Sigmoid colon (tissue), 7 donors: Measurements from ENCODE around the gene SIAH2. TPM values are rescaled to one million over a fixed set of nuclear protein-coding genes. Genes with fewer than 3 reads are reported as not detected.

Experiments
- DNase-seq: peaks from one replicate; pipeline ENCODE4 v3.0.0-alpha.2; 2019
- H3K27ac ChIP-seq, 4 donors: fragments of 200-600 bp; sonication (generic); one replicate each; pipeline ENCODE4 v1.5.1; 2016 to 2019; ENCODE audit warnings: mild to moderate bottlenecking in 1 of 4
- H3K27me3 ChIP-seq, 3 donors: fragments of 200-600 bp; sonication (generic); one replicate each; pipeline ENCODE4 v1.5.1; 2019; ENCODE audit warnings: mild to moderate bottlenecking in 1 of 3
- H3K36me3 ChIP-seq, 4 donors: fragments of 200-600 bp; sonication (generic); one replicate each; pipeline ENCODE4 v1.5.1; 2016 to 2019
- H3K4me1 ChIP-seq, 4 donors: fragments of 200-600 bp; sonication (generic); one replicate each; pipeline ENCODE4 v1.5.1; 2017 to 2019
- H3K4me3 ChIP-seq, 4 donors: fragments of 200-600 bp; sonication (generic); one replicate each; pipeline ENCODE4 v1.5.1; 2017 to 2019; ENCODE audit warnings: mild to moderate bottlenecking in 2 of 4, moderate library complexity in 1 of 4
- H3K9me3 ChIP-seq, 4 donors: fragments of 200-600 bp in 3 of 4; sonication (generic) in 3 of 4; one replicate each; pipeline versions ENCODE4 v1.5.1 to v1.6.1; 2013 to 2019
- EP300 ChIP-seq, 4 donors: sonication (generic); formaldehyde crosslinking; IDR thresholded peaks; one replicate each; pipeline ENCODE4 v1.6.1; 2017; ENCODE audit warnings: antibody characterized with exemption in 4 of 4
- POLR2A ChIP-seq, 2 donors: fragments of 450-650 bp; IDR thresholded peaks; one replicate each; pipeline ENCODE4 v1.6.1; 2016; ENCODE audit warnings: antibody characterized with exemption in 2 of 2, mild to moderate bottlenecking in 2 of 2, moderate library complexity in 2 of 2
- POLR2AphosphoS5 ChIP-seq, 4 donors: sonication (generic); formaldehyde crosslinking; IDR thresholded peaks; one replicate each; pipeline ENCODE4 v1.6.1; 2017; ENCODE audit warnings: antibody characterized with exemption in 4 of 4
- WGBS, 2 donors: extraction: QIAGEN DNeasy Blood & Tissue Kit; methylation state at CpG; one replicate each; pipeline ENCODE4 v1.1.7; 2013; 5-methylcytosine and 5-hydroxymethylcytosine counted together
- intact Hi-C: fragments of 100-400 bp; cut with DNase I; formaldehyde crosslinking; loops from one replicate; pipeline ENCODE4 v1.15.1; 2023
- polyA plus RNA-seq, 3 donors: library from polyadenylated mRNA; stranded (reverse); fragments of 200-250 nt; gene quantifications; one replicate each; pipeline ENCODE4 v1.2.3, GENCODE V29; 2013
- total RNA-seq, 4 donors: library from RNA; depleted of rRNA; stranded (reverse); fragments of >200 nt; gene quantifications; one replicate each; pipeline ENCODE4 v1.1.0, GENCODE V29; 2016
- TF ChIP-seq, protein P1 (sequence below), 4 experiments: fragments of 450-650 bp in 3 of 4; fragments of 200-600 bp in 1 of 4; IDR thresholded peaks; one replicate each; pipeline ENCODE4 v1.5.1; 2016 to 2019; ENCODE audit warnings: antibody characterized with exemption in 4 of 4, mild to moderate bottlenecking in 3 of 4, moderate library complexity in 2 of 4
- donor health status: healthy with polysubstance abuse.
- donor health status: Bipolar disorder and iron deficiency.
- donor health status: healthy.

SIAH2 gene
- total and polyA plus RNA-seq, 7 donors: 12.0 to 35.0 (median 21.2) TPM

DNA sequence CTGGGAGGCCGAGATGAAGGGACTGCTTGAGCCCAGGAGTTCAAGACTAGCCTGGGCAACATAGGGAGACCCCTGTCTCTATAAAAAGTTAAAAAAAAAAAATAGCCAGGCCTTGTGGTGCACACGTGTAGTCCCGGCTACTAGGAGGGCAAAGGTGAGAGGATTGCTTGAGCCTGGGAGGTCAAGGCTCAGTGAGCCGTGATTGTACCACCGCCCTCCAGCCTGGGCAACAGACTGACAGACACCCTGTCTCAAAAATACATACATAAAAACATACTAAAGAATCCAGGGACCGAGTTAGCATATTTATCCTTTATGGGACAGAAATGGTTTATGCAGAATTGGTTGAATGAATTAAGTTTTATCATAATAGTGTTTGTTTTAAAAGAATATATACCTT is 13.7 kb downstream of the SIAH2 start:
- H3K9me3 ChIP-seq: no peaks in the 10 kb centered on the region
- no peaks in the 10 kb centered on the region for H3K36me3 ChIP-seq
- peaks cover 0 to 58% (median 43%) of the 10 kb centered on the region in 4 donors for H3K4me1 ChIP-seq
- no peaks in the 10 kb centered on the region for H3K27me3 ChIP-seq
- no peak overlapping the region for H3K27ac ChIP-seq
- TF ChIP-seq EP300 (IDR thresholded peaks at IDR 0.05) (no peak), POLR2AphosphoS5 (IDR thresholded peaks at IDR 0.05) (no peak), POLR2A (IDR thresholded peaks at IDR 0.05) (no peak)
- TF ChIP-seq, protein P1, sequence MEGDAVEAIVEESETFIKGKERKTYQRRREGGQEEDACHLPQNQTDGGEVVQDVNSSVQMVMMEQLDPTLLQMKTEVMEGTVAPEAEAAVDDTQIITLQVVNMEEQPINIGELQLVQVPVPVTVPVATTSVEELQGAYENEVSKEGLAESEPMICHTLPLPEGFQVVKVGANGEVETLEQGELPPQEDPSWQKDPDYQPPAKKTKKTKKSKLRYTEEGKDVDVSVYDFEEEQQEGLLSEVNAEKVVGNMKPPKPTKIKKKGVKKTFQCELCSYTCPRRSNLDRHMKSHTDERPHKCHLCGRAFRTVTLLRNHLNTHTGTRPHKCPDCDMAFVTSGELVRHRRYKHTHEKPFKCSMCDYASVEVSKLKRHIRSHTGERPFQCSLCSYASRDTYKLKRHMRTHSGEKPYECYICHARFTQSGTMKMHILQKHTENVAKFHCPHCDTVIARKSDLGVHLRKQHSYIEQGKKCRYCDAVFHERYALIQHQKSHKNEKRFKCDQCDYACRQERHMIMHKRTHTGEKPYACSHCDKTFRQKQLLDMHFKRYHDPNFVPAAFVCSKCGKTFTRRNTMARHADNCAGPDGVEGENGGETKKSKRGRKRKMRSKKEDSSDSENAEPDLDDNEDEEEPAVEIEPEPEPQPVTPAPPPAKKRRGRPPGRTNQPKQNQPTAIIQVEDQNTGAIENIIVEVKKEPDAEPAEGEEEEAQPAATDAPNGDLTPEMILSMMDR (IDR thresholded peaks at IDR 0.05): no peak
- no peak overlapping the region for H3K4me3 ChIP-seq
- DNase-seq: no peak
- 29 to 73% methylated on average over 6 of the region's 6 CpGs for WGBS, 2 donors
- intact Hi-C loops: no loop called here

DNA sequence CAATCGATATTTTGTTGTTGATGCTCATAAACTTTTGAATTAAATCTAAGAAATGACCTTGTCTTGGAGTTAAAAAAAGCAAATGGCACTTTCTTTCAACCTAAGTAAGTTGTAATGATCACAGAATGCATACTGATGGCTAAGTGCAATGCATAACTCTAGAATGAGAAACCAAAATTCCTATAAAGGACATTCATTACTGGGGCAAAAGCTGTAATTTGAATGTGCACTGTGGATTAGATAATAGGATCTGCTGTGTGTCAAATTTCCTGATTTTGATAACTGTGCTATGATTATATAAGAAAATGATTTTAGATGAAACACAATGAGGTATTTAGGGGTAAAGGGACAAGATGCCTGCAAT is 14.3 kb downstream of the SIAH2 start:
- Histone ChIP-seq H3K4me1 (peaks cover 0 to 62% (median 46%) of the 10 kb centered on the region in 4 donors), H3K4me3 (no peak overlapping the region), H3K27me3 (no peaks in the 10 kb centered on the region), H3K36me3 (no peaks in the 10 kb centered on the region), H3K27ac (no peak overlapping the region), H3K9me3 (no peaks in the 10 kb centered on the region)
- intact Hi-C loops: no loop called here
- whole genome bisulfite sequencing, 2 donors: 29 to 47% methylated on average over 1 of the region's 1 CpG
- DNase-seq: no peak
- TF ChIP-seq EP300 (IDR thresholded peaks at IDR 0.05) (no peak), POLR2AphosphoS5 (IDR thresholded peaks at IDR 0.05) (no peak), POLR2A (IDR thresholded peaks at IDR 0.05) (no peak)
- TF ChIP-seq, protein P1 (IDR thresholded peaks at IDR 0.05): no peak

DNA sequence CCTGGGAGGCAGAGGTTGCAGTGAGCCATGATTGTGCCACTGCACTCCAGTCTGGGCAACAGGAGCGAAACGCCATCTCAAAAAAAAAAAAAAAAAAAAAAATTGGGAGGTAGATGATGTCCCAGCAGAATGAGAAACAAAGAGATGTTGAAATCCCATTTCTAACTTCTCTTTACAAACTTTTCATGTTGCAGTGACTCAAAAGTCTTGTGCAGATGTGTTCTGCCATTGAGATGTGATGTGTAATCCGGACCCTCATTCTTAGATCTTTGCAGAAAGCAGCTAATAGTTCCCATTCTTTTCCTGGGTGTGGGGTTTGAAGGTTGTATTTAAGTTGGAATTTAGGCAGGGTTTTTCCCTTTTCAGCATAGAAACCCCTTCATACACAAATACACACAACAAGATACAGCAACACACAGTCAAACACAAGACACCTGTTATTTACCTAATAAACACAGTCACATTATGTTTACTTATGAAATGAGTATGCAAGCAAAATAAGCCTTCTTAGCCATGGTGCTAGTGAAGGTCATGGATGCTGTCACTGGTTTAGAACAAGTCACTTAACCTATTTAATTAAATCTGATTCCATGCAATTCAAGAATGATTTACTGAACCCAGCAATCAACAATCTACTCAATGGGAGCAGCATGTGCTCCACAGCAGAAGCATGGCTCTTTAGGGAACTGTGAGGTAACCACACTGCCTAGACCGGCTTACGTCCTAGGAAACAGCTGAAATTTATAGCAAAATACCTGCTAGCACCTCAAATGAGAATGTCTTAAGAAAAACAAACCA is 14.9 kb downstream of the SIAH2 start:
- H3K36me3 ChIP-seq: no peaks in the 10 kb centered on the region
- intact Hi-C loops: no loop called here
- no peak overlapping the region for H3K4me3 ChIP-seq
- H3K27me3 ChIP-seq: no peaks in the 10 kb centered on the region
- H3K27ac ChIP-seq: no peak overlapping the region
- H3K9me3 ChIP-seq: no peaks in the 10 kb centered on the region
- H3K4me1 ChIP-seq: peaks cover 0 to 66% (median 52%) of the 10 kb centered on the region in 4 donors
- 84 to 87% methylated on average over 5 of the region's 5 CpGs for WGBS, 2 donors
- DNase-seq: no peak
- TF ChIP-seq, protein P1 (IDR thresholded peaks at IDR 0.05): no peak
- TF ChIP-seq POLR2AphosphoS5 (IDR thresholded peaks at IDR 0.05) (no peak), POLR2A (IDR thresholded peaks at IDR 0.05) (no peak), EP300 (IDR thresholded peaks at IDR 0.05) (no peak)

DNA sequence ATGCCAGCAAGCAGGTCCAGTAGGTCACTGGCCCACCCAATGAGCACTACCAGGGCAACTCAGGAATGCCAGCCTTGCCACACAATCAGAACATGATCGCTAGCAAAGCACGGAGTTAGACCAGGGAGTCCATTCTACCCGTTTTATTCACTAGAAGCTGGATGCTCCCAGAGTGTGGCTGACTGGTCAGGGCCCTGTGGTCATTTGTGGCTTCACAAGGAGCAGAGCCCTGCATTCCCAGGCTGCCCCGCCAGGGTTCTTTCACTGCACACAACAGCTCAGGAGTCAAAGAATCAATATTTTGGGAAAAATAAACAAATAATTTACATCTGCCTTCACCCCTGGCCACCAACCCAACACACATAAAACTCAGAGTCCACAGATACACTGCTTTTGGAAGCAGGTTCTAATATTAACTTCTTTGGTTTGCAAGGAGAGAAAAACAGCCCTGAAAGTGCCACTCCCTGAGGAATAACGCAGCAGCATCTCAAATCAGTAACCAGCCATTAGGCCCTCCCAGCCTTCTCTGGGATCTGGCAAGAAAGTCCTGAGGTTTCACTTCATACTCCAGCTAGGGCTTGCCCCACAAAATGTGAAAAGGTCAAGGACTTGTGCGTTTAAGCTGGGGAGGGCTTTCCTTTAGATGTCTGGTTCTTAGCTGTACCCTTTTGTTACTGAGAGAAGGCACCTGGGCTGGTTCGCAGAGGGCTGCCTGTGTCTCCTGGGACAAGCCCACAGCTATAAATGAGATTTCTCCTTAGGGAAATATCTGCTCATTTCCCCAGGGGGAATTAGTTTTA is 16.0 kb downstream of the SIAH2 start:
- Histone ChIP-seq H3K4me3 (no peak overlapping the region), H3K9me3 (no peaks in the 10 kb centered on the region), H3K4me1 (peaks cover 0 to 63% (median 52%) of the 10 kb centered on the region in 4 donors), H3K27ac (no peak overlapping the region), H3K36me3 (peaks cover 0 to 5% (median 0%) of the 10 kb centered on the region in 4 donors), H3K27me3 (no peaks in the 10 kb centered on the region)
- TF ChIP-seq, protein P1 (IDR thresholded peaks at IDR 0.05): no peak
- TF ChIP-seq POLR2A (IDR thresholded peaks at IDR 0.05) (no peak), POLR2AphosphoS5 (IDR thresholded peaks at IDR 0.05) (no peak)
- 61 to 76% methylated on average over 7 of the region's 7 CpGs for WGBS, 2 donors
- intact Hi-C loops: no loop called here
- no peak for DNase-seq
